NCI-H345 (cell line): Measurements from ENCODE around the gene ZNF518A.
"Not testable (repeated sequence)": the region's sequence is repeated elsewhere in the genome, so short reads cannot be mapped to it uniquely, and the experiment has no call there.

Experiments
- DNase-seq: peaks from one replicate; lab custom pipeline; 2025; lab: John Stamatoyannopoulos, UW

The ZNF518A gene

DNA sequence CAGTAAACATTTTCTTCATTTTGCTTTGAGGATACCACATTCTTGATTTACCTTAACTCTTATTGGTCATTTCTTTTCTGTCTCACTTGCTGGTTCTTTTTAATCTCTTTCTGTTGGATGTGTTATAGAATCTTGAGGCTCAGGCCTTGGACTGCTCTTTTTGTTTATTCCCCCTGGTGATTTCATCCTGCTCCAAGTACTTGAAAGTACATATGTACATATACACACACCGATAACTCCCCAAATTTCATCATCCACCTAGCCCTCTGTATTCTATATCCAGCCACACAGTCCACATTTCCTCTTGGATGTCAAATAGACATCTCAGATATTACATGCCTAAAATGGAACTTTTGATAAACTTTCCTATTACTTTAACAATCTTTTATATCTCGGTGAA, 7.5 kb downstream of the ZNF518A start:
- DNase-seq, result no peak

DNA sequence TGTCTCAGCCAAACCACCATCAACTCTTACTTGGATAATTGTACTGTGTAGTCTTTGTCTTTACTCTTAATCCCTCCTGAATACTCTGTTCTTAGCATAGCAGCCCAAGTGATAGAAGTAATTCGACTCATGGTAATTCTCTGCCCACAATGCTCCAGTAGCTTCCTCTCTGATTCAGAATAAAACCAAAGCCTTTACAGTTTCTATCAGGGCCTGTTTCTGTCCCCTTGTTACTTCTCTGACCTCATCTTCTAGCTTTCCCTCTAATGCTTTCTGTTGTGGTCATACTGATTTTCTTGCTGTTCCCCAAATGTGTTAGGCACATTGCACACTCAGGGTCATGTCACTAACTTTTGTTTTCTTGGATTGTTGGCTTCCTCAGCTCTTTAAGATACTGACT, 8.0 kb downstream of the ZNF518A start:
- DNase-seq, result no peak

DNA sequence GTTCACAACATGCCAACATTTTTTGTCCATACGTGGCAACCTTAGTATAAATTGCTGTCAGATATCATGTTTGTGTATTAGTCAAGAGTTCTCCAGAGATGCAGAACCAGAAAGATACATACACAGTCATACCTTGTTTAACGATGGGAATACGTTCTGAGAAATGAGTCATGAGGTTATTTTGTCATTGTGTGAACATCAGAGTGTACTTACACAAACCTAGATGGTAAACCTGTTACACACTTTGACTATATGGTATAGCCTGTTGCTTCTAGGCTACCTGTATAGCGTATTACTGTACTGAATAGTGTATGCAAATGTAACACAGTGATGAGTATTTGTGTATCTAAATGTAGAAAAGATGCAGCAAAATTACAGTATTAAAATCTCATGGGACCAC, 22.3 kb downstream of the ZNF518A start:
- DNase-seq, result no peak

DNA sequence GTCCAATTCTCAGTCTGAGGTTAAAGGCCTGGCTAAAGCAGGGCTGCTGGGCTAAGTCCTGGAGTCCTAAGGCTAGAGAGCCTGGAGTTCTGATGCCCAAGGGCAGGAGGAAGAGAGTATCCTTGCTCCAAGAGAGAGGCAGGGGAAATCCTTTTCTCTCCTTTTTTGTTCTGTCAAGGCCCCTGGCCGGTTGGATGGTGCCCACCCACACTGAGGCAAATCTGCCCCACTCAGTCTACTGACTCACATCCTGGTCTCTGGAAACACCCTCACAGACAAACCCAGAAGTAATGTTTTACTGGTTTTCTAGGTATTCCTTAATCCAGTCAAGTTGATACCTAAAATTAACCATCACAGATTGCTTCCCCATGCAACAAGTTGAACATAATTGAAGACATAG, 23.0 kb downstream of the ZNF518A start:
- no peak for DNase-seq

DNA sequence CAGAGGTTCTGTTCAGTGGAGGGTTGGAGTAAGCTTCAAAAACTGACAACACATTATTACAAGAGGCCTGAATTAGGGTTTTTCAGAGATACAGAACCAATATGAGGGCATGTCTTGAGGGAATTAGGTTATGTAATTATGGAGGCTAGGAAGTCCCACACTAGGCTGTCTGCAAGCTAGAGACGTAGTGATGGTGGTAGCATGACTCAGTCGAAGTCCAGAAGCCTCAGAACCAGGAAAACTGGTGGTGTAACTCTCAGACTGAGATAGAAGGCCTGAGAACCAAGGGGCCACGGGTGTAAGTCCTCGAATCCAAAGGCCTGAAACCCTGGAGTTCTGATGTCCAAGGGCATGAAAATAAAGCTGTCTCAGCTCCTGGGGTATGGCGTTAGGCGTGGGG, 35.6 kb downstream of the ZNF518A start:
- DNase-seq, result no peak

DNA sequence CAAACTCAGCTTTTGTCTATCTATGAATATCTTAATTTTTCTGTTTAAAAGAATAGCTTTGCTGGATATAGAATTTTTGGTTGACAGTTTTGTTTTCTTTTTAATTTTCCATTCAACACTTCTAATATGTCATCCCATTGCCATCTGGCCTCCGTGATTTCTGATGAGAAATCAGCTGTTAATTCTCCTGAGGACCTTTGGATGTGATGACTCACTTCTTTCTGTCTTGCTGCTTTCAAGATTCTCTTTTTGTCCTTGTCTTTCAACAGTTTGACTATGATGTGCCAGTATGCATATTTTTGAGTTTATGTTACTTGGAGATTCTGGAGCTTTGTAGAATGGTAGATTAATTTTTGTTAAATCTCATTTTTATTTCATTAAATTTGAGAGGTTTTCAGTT, 38.4 kb downstream of the ZNF518A start:
- DNase-seq, result no peak

GRCh38 chr10:96170230-96170629, 40.1 kb downstream of the ZNF518A start:
- DNase-seq, result no peak

GRCh38 chr10:96172666-96173065, 42.6 kb downstream of the ZNF518A start:
- DNase-seq, result no peak

GRCh38 chr10:96176985-96177384, 46.9 kb downstream of the ZNF518A start:
- no peak for DNase-seq

DNA sequence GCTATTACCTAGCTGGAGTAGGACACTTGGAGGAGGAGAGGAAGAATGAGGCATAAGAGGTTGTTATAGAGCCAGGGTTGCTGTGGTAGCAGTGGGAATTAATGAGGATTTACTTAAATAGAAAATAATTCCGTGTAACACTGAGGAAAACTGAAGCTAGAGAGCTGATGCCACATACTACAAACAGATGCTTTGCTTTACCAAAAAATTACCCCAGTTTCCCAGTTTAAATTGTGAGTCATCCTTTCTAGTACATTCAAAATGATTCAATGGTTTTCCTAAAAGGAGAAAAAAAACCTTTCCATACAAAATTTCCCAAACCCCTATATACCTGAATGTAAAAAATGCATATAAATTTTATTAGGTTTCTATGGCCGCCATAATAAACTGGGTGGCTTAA, 58.3 kb downstream of the ZNF518A start:
- no peak for DNase-seq

- no peak for DNase-seq
These were observed 58.8 kb downstream of the ZNF518A start for GRCh38 chr10:96188916-96189315.

GRCh38 chr10:96189505-96189904, 59.4 kb downstream of the ZNF518A start:
- DNase-seq, result not testable (repeated sequence)

- no peak for DNase-seq
These were observed 71.4 kb downstream of the ZNF518A start for GRCh38 chr10:96201525-96201924.

DNA sequence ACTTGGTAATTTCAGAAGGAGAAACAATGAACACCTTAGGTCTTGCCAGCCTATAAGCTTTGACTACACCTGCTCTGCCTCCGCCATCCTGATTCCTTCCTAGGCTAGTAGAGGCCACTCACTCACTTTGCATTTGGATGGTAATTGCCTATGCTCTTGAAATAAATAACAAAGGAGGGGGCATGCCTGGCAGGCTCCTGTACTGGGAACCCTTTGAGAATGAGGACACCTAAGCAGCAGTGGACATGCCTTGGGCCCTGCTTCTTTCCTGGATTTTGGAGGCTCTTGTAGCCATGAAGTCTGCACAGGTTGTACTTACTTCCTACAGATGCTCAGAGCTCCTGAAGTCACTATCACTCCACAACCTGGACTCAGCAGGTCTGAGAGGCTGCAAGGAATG, 75.5 kb downstream of the ZNF518A start:
- no peak for DNase-seq

DNA sequence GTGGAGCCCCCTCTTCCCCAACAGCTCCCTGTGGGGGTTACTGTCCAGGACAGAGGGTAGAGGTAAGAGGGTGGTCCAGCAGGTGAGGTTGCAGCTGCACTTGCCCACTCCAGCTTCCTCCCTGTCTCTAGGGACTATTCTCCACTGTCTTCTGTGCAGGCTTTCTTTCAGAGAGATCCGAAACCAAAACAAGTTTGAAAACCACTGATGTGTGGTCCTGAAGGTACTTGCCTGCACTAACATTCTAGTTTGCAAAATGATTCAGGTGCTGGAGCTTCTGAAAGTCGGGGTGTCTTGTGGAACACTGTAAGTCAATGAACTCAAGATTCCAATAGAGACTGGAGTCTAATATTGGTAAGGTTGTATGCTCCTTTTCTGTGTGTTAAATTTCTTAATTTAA, 78.2 kb downstream of the ZNF518A start:
- no peak for DNase-seq

GRCh38 chr10:96208946-96209345, 78.8 kb downstream of the ZNF518A start:
- DNase-seq, result no peak

GRCh38 chr10:96211764-96212163, 81.7 kb downstream of the ZNF518A start:
- DNase-seq, result no peak

- no peak for DNase-seq
These were observed 82.8 kb downstream of the ZNF518A start for GRCh38 chr10:96212911-96213310.
